Transverse colon (tissue), 4 donors: Measurements from ENCODE around the gene RETSAT. TPM values are rescaled to one million over a fixed set of nuclear protein-coding genes. Genes with fewer than 3 reads are reported as not detected.
"Not testable (repeated sequence)": the region's sequence is repeated elsewhere in the genome, so short reads cannot be mapped to it uniquely, and the experiment has no call there.

Experiments
- DNase-seq: peaks from one replicate; pipeline ENCODE4 v3.0.0-alpha.2; 2019
- H3K27ac ChIP-seq, 4 donors: fragments of 200-600 bp; sonication (generic); 2 replicates each; pipeline ENCODE4 v1.5.1; 2016 to 2018; ENCODE audit warnings: inconsistent platforms in 4 of 4
- H3K27me3 ChIP-seq: fragments of 200-600 bp; sonication (generic); 2 replicates; pipeline ENCODE4 v1.5.1; 2017; ENCODE audit warnings: inconsistent platforms
- H3K36me3 ChIP-seq, 4 donors: fragments of 200-600 bp; sonication (generic); 2 replicates each; pipeline ENCODE4 v1.5.1; 2017 to 2019; ENCODE audit warnings: inconsistent platforms in 4 of 4
- H3K4me1 ChIP-seq, 4 donors: fragments of 200-600 bp; sonication (generic); 2 replicates each; pipeline ENCODE4 v1.5.1; 2017 to 2020; ENCODE audit warnings: inconsistent platforms in 4 of 4
- H3K4me3 ChIP-seq, 4 donors: fragments of 200-600 bp; sonication (generic); 1 replicate in 1 of 4; 2 replicates in 3 of 4; pipeline versions ENCODE4 v1.5.1 to v1.6.1; 2017 to 2019; ENCODE audit warnings: inconsistent platforms in 4 of 4
- H3K9me3 ChIP-seq, 2 donors: fragments of 200-600 bp; sonication (generic); 2 replicates each; pipeline ENCODE4 v1.5.1; 2017 to 2019; ENCODE audit warnings: inconsistent platforms in 2 of 2
- EP300 ChIP-seq: sonication (generic); formaldehyde crosslinking; IDR thresholded peaks from one replicate; pipeline ENCODE4 v1.6.1; 2017; ENCODE audit warnings: antibody characterized with exemption, low read depth
- POLR2A ChIP-seq: fragments of 450-650 bp; IDR thresholded peaks from one replicate; pipeline ENCODE4 v1.6.1; 2016; ENCODE audit warnings: antibody characterized with exemption, mild to moderate bottlenecking, moderate library complexity
- POLR2AphosphoS5 ChIP-seq, 3 donors: sonication (generic); formaldehyde crosslinking; IDR thresholded peaks; one replicate each; pipeline ENCODE4 v1.6.1; 2016; ENCODE audit warnings: antibody characterized with exemption in 3 of 3
- WGBS, 2 donors: methylation state at CpG; one replicate each; pipeline ENCODE4 v1.1.5; 2018; ENCODE audit warnings: low coverage in 1 of 2; 5-methylcytosine and 5-hydroxymethylcytosine counted together
- in situ Hi-C, 4 donors: fragments of 200-750 bp; cut with MboI; loops; one replicate each; pipeline versions ENCODE4 v1.15.0 to v1.15.1; 2017; ENCODE audit warnings: low sequenced_read_pairs in 3 of 4, low pct_ligation_motif_present in 1 of 4, low pct_unique_long_range_greater_than_20kb in 1 of 4
- intact Hi-C: fragments of 100-400 bp; cut with DNase I; formaldehyde crosslinking; loops from one replicate; pipeline ENCODE4 v1.15.1; 2023; ENCODE audit warnings: low total_unique reads
- total RNA-seq, 4 donors: library from RNA; depleted of rRNA; stranded (reverse); fragments of >200 nt; gene quantifications; one replicate each; pipeline ENCODE4 v1.1.0, GENCODE V29; 2016
- TF ChIP-seq, protein P1 (sequence below), 5 experiments: fragments of 200-600 bp in 3 of 5; fragments of 450-650 bp in 2 of 5; sonication (generic) in 3 of 5; IDR thresholded peaks; 1 replicate in 2 of 5; 2 replicates in 3 of 5; pipeline ENCODE4 v1.5.1; 2016 to 2017; ENCODE audit warnings: antibody characterized with exemption in 5 of 5, inconsistent platforms in 3 of 5, mild to moderate bottlenecking in 2 of 5, moderate library complexity in 1 of 5

The RETSAT gene
- total RNA-seq, 4 donors from 2014 or later, result 109 to 638 (median 330) TPM

DNA sequence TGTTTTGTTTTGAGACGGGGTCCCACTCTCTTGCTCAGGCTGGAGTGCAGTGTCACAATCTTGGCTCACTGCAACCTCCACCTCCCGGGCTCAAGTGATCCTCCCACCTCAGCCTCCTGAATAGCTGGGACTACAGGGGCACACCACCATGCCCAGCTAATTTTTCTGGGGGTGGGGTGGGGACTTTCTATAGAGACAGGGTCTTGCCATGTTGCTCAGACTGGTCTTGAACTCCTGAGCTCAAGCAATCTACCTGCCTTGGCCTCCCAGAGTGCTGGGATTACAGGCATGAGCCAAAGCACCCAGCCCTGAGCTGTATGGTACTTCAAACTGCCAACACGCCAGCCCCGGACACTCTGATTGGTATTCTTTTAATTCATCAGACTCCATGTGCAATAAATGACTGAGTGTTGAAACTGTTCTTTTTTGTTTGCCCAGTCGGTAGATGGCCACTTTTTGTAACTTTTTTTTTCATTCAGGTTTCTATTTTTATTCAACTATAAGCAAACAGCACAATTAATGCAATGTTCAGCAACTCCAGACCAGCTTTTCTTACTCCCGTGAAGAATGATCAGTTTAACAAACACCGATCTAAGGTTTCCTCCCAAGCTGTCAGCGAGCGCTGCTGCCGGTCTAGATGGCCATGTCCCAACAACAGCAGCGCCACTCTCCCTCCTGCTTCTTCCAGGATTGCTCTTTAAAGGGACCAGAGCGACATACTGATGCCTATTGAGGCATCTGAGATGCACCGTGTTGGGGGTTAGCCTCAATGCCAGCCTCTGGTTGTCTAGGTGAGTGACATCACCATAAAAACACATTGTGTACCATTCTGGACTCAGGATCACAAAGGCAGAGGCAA is 14.1 kb downstream of the RETSAT start:
- no peak for DNase-seq
- Histone ChIP-seq H3K4me1 (no peaks in the 10 kb centered on the region), H3K36me3 (peaks cover 0 to 3% (median under 1%) of the 10 kb centered on the region in 4 donors), H3K27ac (no peak overlapping the region), H3K9me3 (no peaks in the 10 kb centered on the region), H3K4me3 (no peak overlapping the region), H3K27me3 (no peaks in the 10 kb centered on the region)
- 28 to 38% methylated on average over 7 to 13 of the region's 13 CpGs for WGBS, 2 donors
- no peak for TF ChIP-seq EP300
- TF ChIP-seq POLR2AphosphoS5 (IDR thresholded peaks at IDR 0.05), result no peak
- no peak for TF ChIP-seq POLR2A
- TF ChIP-seq, protein P1, sequence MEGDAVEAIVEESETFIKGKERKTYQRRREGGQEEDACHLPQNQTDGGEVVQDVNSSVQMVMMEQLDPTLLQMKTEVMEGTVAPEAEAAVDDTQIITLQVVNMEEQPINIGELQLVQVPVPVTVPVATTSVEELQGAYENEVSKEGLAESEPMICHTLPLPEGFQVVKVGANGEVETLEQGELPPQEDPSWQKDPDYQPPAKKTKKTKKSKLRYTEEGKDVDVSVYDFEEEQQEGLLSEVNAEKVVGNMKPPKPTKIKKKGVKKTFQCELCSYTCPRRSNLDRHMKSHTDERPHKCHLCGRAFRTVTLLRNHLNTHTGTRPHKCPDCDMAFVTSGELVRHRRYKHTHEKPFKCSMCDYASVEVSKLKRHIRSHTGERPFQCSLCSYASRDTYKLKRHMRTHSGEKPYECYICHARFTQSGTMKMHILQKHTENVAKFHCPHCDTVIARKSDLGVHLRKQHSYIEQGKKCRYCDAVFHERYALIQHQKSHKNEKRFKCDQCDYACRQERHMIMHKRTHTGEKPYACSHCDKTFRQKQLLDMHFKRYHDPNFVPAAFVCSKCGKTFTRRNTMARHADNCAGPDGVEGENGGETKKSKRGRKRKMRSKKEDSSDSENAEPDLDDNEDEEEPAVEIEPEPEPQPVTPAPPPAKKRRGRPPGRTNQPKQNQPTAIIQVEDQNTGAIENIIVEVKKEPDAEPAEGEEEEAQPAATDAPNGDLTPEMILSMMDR (IDR thresholded peaks at IDR 0.05), result no peak
- intact Hi-C loops (no loop called here), in situ Hi-C loops (no loop called here)

DNA sequence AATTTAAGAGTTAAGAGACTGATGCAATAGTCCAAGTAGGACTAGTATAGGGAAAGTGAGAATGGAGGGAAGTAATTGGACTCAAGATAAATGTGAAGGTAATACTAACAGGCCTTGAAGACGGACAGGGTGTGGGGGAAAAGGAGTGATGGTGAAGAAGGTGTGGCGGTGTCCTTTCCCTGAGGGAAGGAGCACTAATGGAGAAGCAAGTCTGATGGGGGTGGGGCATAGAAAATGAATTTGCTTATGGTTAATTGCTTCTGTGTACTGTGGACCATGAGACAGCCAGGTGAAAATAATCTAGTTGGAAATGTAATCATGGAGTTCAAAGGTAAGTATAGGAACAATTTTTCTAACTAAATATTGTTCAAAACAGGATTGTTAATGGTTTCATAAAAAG is 19.4 kb downstream of the RETSAT start:
- DNase-seq, result no peak
- H3K36me3 ChIP-seq, result no peaks in the 10 kb centered on the region
- H3K27me3 ChIP-seq, result no peaks in the 10 kb centered on the region
- H3K9me3 ChIP-seq, result no peaks in the 10 kb centered on the region
- intact Hi-C loops (no loop called here), in situ Hi-C loops (no loop called here)
- no peak overlapping the region for H3K4me3 ChIP-seq
- no peak for TF ChIP-seq EP300
- TF ChIP-seq POLR2AphosphoS5 (IDR thresholded peaks at IDR 0.05), result no peak
- TF ChIP-seq POLR2A, result no peak
- TF ChIP-seq, protein P1 (IDR thresholded peaks at IDR 0.05), result no peak
- no peak overlapping the region for H3K27ac ChIP-seq
- H3K4me1 ChIP-seq, result no peaks in the 10 kb centered on the region
- WGBS, 2 donors, result 45 to 85% methylated on average over 2 of the region's 2 CpGs

DNA sequence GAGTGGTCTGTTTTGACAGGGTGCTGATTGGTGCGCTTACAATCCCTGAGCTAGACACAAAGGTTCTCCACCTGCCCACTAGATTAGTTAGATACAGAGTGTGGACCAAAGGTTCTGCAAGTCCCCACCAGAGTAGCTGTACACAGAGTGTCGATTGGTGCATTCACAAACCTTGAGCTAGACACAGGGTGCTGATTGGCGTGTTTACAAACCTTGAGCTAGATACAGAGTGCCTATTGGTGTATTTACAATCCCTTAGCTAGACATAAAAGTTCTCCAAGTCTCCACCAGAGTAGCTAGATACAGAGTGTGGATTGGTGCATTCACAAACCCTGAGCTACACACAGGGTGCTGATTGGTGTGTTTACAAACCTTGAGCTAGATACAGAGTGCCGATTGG is 20.5 kb downstream of the RETSAT start:
- intact Hi-C loops, DNase-seq, in situ Hi-C loops, H3K27me3 ChIP-seq, H3K27ac ChIP-seq, H3K4me3 ChIP-seq, H3K4me1 ChIP-seq, H3K36me3 ChIP-seq, H3K9me3 ChIP-seq: not testable (repeated sequence)
- WGBS, 2 donors, result 98% methylated on average over 4 of the region's 4 CpGs; no CpG with 5 or more reads in 1 of the 2 donors

DNA sequence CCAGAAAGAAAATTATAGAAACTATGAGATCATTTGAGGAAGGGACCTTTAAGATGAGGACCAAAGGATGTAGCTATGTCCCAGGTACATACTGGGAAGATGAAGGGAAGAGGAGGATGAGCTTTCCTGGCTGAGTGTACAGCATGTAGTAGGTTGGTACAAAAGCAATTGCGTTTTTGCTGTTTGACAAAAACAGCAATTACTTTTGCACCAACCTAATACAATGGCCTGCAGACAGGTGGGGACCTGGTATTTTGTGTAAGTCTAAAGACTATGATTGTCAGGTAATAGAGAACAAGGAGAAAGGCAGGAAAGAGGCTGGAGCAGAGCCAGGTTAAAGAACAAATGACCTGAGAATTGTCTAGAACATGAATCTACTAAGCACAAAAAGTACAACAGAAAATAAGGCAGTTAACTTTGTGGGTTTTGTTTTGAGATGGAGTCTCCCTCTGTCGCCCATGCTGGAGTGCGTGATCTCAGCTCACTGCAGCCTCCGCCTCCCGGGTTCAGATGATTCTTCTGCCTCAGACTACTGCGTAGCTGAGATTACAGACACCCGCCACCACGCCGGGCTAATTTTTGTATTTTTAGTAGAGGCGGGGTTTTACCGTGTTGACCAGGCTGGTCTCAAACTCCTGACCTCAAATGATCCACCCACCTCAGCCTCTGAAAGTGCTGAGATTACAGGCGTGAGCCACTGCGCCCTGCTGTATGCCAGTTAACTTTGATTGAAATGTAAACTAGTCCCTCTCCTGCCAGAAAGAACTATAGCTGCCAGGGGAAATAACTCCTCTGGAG is 23.3 kb downstream of the RETSAT start:
- Histone ChIP-seq H3K36me3 (no peaks in the 10 kb centered on the region), H3K4me3 (no peak overlapping the region), H3K27me3 (no peaks in the 10 kb centered on the region), H3K4me1 (peaks cover 1 to 22% (median 16%) of the 10 kb centered on the region in 4 donors), H3K9me3 (no peaks in the 10 kb centered on the region), H3K27ac (no peak overlapping the region)
- DNase-seq, result no peak
- in situ Hi-C loops, result no loop called here
- no peak for TF ChIP-seq POLR2A
- TF ChIP-seq, protein P1 (IDR thresholded peaks at IDR 0.05), result no peak
- no peak for TF ChIP-seq POLR2AphosphoS5 (IDR thresholded peaks at IDR 0.05)
- no peak for TF ChIP-seq EP300
- 64 to 78% methylated on average over 9 to 13 of the region's 13 CpGs for WGBS, 2 donors
- intact Hi-C loops, result no loop called here

DNA sequence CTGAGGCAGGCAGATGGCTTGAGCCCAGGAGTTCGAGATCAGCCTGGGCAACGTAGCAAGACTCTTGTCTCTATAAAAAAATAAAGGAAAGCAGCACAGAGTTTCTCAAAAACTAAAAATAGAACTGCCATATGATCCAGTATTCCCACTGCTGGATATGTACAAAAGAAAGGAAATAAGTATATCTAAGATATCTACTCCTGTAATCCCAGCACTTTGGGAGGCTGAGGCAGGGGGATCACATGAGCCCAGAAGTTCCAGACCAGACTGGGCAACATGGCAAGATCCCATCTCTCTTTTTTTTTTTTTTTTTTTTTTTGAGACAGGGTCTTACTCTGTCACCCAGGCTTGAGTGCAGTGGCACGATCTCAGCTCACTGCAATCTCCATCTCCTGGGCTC is 24.6 kb downstream of the RETSAT start:
- 89% methylated on average over 3 of the region's 3 CpGs; no CpG with 5 or more reads in 1 of the 2 donors for WGBS, 2 donors
- H3K36me3 ChIP-seq, in situ Hi-C loops, DNase-seq, H3K27me3 ChIP-seq, H3K27ac ChIP-seq, intact Hi-C loops, H3K9me3 ChIP-seq, H3K4me3 ChIP-seq: not testable (repeated sequence)
- peaks cover 14 to 35% (median 29%) of the 10 kb centered on the region in 4 donors for H3K4me1 ChIP-seq
